Measurements from ENCODE around the gene VPS50.

- no peak for TF ChIP-seq EZH2 (IDR thresholded peaks at IDR 0.05; ENCODE audit: borderline replicate concordance, low read length)
- TF ChIP-seq, protein P1, sequence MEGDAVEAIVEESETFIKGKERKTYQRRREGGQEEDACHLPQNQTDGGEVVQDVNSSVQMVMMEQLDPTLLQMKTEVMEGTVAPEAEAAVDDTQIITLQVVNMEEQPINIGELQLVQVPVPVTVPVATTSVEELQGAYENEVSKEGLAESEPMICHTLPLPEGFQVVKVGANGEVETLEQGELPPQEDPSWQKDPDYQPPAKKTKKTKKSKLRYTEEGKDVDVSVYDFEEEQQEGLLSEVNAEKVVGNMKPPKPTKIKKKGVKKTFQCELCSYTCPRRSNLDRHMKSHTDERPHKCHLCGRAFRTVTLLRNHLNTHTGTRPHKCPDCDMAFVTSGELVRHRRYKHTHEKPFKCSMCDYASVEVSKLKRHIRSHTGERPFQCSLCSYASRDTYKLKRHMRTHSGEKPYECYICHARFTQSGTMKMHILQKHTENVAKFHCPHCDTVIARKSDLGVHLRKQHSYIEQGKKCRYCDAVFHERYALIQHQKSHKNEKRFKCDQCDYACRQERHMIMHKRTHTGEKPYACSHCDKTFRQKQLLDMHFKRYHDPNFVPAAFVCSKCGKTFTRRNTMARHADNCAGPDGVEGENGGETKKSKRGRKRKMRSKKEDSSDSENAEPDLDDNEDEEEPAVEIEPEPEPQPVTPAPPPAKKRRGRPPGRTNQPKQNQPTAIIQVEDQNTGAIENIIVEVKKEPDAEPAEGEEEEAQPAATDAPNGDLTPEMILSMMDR (conservative IDR thresholded peaks at IDR 0.05 in 1 of 2, IDR thresholded peaks at IDR 0.05 in 1 of 2; ENCODE audit: extremely low read depth in 1 of 2, insufficient read depth in 1 of 2, low read depth in 1 of 2, low read length in 2 of 2): no peak
Observed at GRCh38 chr7:93202594-93203250, 29.4 kb upstream of the VPS50 start.
